Muscle layer of duodenum (tissue), 2 donors: Measurements from ENCODE around the gene NUTM2E.
"Not testable (repeated sequence)": the region's sequence is repeated elsewhere in the genome, so short reads cannot be mapped to it uniquely, and the experiment has no call there.

Experiments used
- H3K27ac ChIP-seq: one replicate; pipeline ENCODE4 v1.7.0; 2013; ENCODE audit warnings: mild to moderate bottlenecking, low read length
- H3K27me3 ChIP-seq: one replicate; pipeline ENCODE4 v1.7.0; 2013; ENCODE audit warnings: low read depth, mild to moderate bottlenecking, control low read depth, low read length
- H3K36me3 ChIP-seq, 2 donors: one replicate each; pipeline ENCODE4 v1.7.0; 2013; ENCODE audit warnings: low read length in 2 of 2, control low read depth in 1 of 2, mild to moderate bottlenecking in 1 of 2; ENCODE audit not compliant: insufficient read depth in 2 of 2, control insufficient read depth in 1 of 2
- H3K4me1 ChIP-seq, 2 donors: one replicate each; pipeline ENCODE4 v1.7.0; 2013; ENCODE audit warnings: low read length in 2 of 2, mild to moderate bottlenecking in 2 of 2, control low read depth in 1 of 2, moderate library complexity in 1 of 2; ENCODE audit not compliant: insufficient read depth in 2 of 2, control insufficient read depth in 1 of 2
- H3K4me3 ChIP-seq, 2 donors: one replicate each; pipeline ENCODE4 v1.7.0; 2013; ENCODE audit warnings: low read length in 2 of 2, low read depth in 1 of 2, mild to moderate bottlenecking in 1 of 2
- H3K9me3 ChIP-seq, 2 donors: one replicate each; pipeline ENCODE4 v1.7.0; 2013; ENCODE audit warnings: low read length in 2 of 2, control low read depth in 1 of 2, mild to moderate bottlenecking in 1 of 2; ENCODE audit not compliant: control insufficient read depth in 1 of 2
- donor health status: healthy.

The NUTM2E gene

GRCh38 chr10:79826496-79827215, at the start of gene NUTM2E:
Gene NUTM2E, plus strand, starts transcription at chr10:79826739. Its CDS starts 15,002 bp downstream, at chr10:79841741.
- not testable (repeated sequence) for H3K9me3 ChIP-seq, H3K36me3 ChIP-seq, H3K27ac ChIP-seq, H3K27me3 ChIP-seq, H3K4me1 ChIP-seq
- peak within 1 kb of the TSS in 1 of 2 donors; percentile 49 for H3K4me3 ChIP-seq

- not testable (repeated sequence) for H3K4me3 ChIP-seq, H3K36me3 ChIP-seq, H3K9me3 ChIP-seq, H3K4me1 ChIP-seq, H3K27ac ChIP-seq, H3K27me3 ChIP-seq
Observed at GRCh38 chr10:79777997-79778396, 48.5 kb upstream of the NUTM2E start.

GRCh38 chr10:79779310-79779938, 47.1 kb upstream of the NUTM2E start:
- not testable (repeated sequence) for H3K36me3 ChIP-seq, H3K27me3 ChIP-seq, H3K9me3 ChIP-seq

GRCh38 chr10:79779992-79780391, 46.5 kb upstream of the NUTM2E start:
- H3K27me3 ChIP-seq, H3K4me3 ChIP-seq, H3K36me3 ChIP-seq, H3K4me1 ChIP-seq, H3K9me3 ChIP-seq, H3K27ac ChIP-seq: not testable (repeated sequence)

More at GRCh38 chr10:79779310-79779938, 47.1 kb upstream of the NUTM2E start:
- not testable (repeated sequence) for H3K4me1 ChIP-seq, H3K27ac ChIP-seq, H3K4me3 ChIP-seq

GRCh38 chr10:79781584-79781983, 45.0 kb upstream of the NUTM2E start:
- H3K4me1 ChIP-seq, H3K4me3 ChIP-seq, H3K27ac ChIP-seq, H3K36me3 ChIP-seq, H3K27me3 ChIP-seq, H3K9me3 ChIP-seq: not testable (repeated sequence)

GRCh38 chr10:79787455-79787952, 39.0 kb upstream of the NUTM2E start:
- H3K4me1 ChIP-seq, H3K27ac ChIP-seq, H3K4me3 ChIP-seq, H3K9me3 ChIP-seq, H3K27me3 ChIP-seq, H3K36me3 ChIP-seq: not testable (repeated sequence)

- H3K27ac ChIP-seq, H3K36me3 ChIP-seq, H3K4me3 ChIP-seq, H3K4me1 ChIP-seq, H3K9me3 ChIP-seq, H3K27me3 ChIP-seq: not testable (repeated sequence)
Observed at GRCh38 chr10:79789351-79789750, 37.2 kb upstream of the NUTM2E start.

GRCh38 chr10:79791906-79792517, 34.5 kb upstream of the NUTM2E start:
- H3K27ac ChIP-seq, H3K4me1 ChIP-seq, H3K36me3 ChIP-seq: not testable (repeated sequence)

GRCh38 chr10:79799337-79799736, 27.2 kb upstream of the NUTM2E start:
- not testable (repeated sequence) for H3K27me3 ChIP-seq, H3K4me3 ChIP-seq, H3K4me1 ChIP-seq, H3K9me3 ChIP-seq, H3K27ac ChIP-seq, H3K36me3 ChIP-seq

More at GRCh38 chr10:79791906-79792517, 34.5 kb upstream of the NUTM2E start:
- H3K4me3 ChIP-seq, H3K9me3 ChIP-seq, H3K27me3 ChIP-seq: not testable (repeated sequence)

GRCh38 chr10:79805857-79806256, 20.7 kb upstream of the NUTM2E start:
- H3K27me3 ChIP-seq, H3K4me3 ChIP-seq, H3K36me3 ChIP-seq, H3K4me1 ChIP-seq, H3K27ac ChIP-seq, H3K9me3 ChIP-seq: not testable (repeated sequence)

- H3K9me3 ChIP-seq, H3K4me1 ChIP-seq: not testable (repeated sequence)
Observed at GRCh38 chr10:79811895-79812294, 14.6 kb upstream of the NUTM2E start.

More at GRCh38 chr10:79811895-79812294, 14.6 kb upstream of the NUTM2E start:
- not testable (repeated sequence) for H3K4me3 ChIP-seq, H3K27me3 ChIP-seq, H3K36me3 ChIP-seq, H3K27ac ChIP-seq
